GM23338 (cell line): Measurements from ENCODE around the gene APOOL. TPM values are rescaled to one million over a fixed set of nuclear protein-coding genes. Genes with fewer than 3 reads are reported as not detected.
"Not testable (repeated sequence)": the region's sequence is repeated elsewhere in the genome, so short reads cannot be mapped to it uniquely, and the experiment has no call there.

Source experiments
- ATAC-seq: fragments of 200-7000 bp; cut with Tn5 transposase; 3 replicates; pipeline ENCODE4 v1.9.1; 2020
- DNase-seq: peaks from one replicate; pipeline ENCODE4 v3.0.0-alpha.2; 2015; ENCODE audit warnings: low spot score
- H2AFZ ChIP-seq: fragments of 200-600 bp; sonication (generic); 2 replicates; pipeline ENCODE4 v1.8.0; 2016; ENCODE audit warnings: antibody characterized with exemption, mild to moderate bottlenecking, moderate library complexity
- H3F3A ChIP-seq: fragments of 200-600 bp; sonication (generic); replicated peaks from 2 replicates; pipeline ENCODE4 v1.8.0; 2017; ENCODE audit warnings: antibody characterized with exemption, mixed run types, low read depth
- H3K27ac ChIP-seq: fragments of 200-600 bp; sonication (generic); 2 replicates; pipeline ENCODE4 v1.6.1; 2016; ENCODE audit warnings: low read depth
- H3K27me3 ChIP-seq: fragments of 200-600 bp; sonication (generic); 2 replicates; pipeline ENCODE4 v1.8.0; 2016; ENCODE audit warnings: mild to moderate bottlenecking, mixed run types, moderate library complexity; ENCODE audit not compliant: insufficient read depth
- H3K36me3 ChIP-seq: fragments of 200-600 bp; sonication (generic); 2 replicates; pipeline ENCODE4 v1.8.0; 2016; ENCODE audit warnings: mild to moderate bottlenecking; ENCODE audit not compliant: insufficient read depth
- H3K4me1 ChIP-seq: fragments of 200-600 bp; sonication (generic); 2 replicates; pipeline ENCODE4 v1.8.0; 2016; ENCODE audit warnings: mild to moderate bottlenecking, moderate library complexity; ENCODE audit not compliant: insufficient read depth
- H3K4me2 ChIP-seq: fragments of 200-600 bp; sonication (generic); 2 replicates; pipeline ENCODE4 v1.7.1; 2017; ENCODE audit warnings: mixed run types
- H3K4me3 ChIP-seq: fragments of 200-600 bp; sonication (generic); 2 replicates; pipeline ENCODE4 v1.6.1; 2016; ENCODE audit warnings: mixed run types
- H3K79me2 ChIP-seq: fragments of 200-600 bp; sonication (generic); replicated peaks from 2 replicates; pipeline ENCODE4 v1.8.0; 2017; ENCODE audit warnings: mild to moderate bottlenecking; ENCODE audit not compliant: insufficient read depth
- H3K9me2 ChIP-seq: fragments of 200-600 bp; sonication (generic); 2 replicates; pipeline ENCODE4 v1.8.0; 2017; ENCODE audit not compliant: insufficient read depth
- H4K20me1 ChIP-seq: fragments of 200-600 bp; sonication (generic); replicated peaks from 2 replicates; pipeline ENCODE4 v1.8.0; 2017; ENCODE audit warnings: mild to moderate bottlenecking; ENCODE audit not compliant: insufficient read depth
- H3K27ac Mint-ChIP-seq: 2 replicates; pipeline ENCODE4 v1.8.0; 2020; ENCODE audit warnings: inconsistent platforms, mild to moderate bottlenecking, moderate library complexity, mixed read lengths
- H3K27me3 Mint-ChIP-seq: 3 replicates; pipeline ENCODE4 v1.8.0; 2022; ENCODE audit warnings: low read depth, mild to moderate bottlenecking, moderate library complexity, mixed read lengths, inconsistent platforms; ENCODE audit not compliant: insufficient read depth, poor library complexity
- H3K36me3 Mint-ChIP-seq: 3 replicates; pipeline ENCODE4 v1.8.0; 2021; ENCODE audit warnings: low read depth, mild to moderate bottlenecking, inconsistent platforms, moderate library complexity, mixed read lengths
- H3K4me1 Mint-ChIP-seq: 3 replicates; pipeline ENCODE4 v1.8.0; 2020; ENCODE audit warnings: mild to moderate bottlenecking, inconsistent platforms, mixed read lengths
- H3K4me3 Mint-ChIP-seq: 3 replicates; pipeline ENCODE4 v1.8.0; 2021; ENCODE audit warnings: moderate library complexity, mild to moderate bottlenecking, inconsistent platforms, mixed read lengths
- H3K9me3 Mint-ChIP-seq: 3 replicates; pipeline ENCODE4 v1.8.0; 2020; ENCODE audit warnings: moderate library complexity, mild to moderate bottlenecking, inconsistent platforms, mixed read lengths
- EZH2phosphoT487 ChIP-seq: fragments of 200-600 bp; sonication (generic); IDR thresholded peaks from one replicate; pipeline ENCODE4 v1.8.1; 2018; ENCODE audit warnings: antibody characterized with exemption; ENCODE audit not compliant: unreplicated experiment
- JUNB ChIP-seq: IDR thresholded peaks from one replicate; pipeline ENCODE4 v1.6.1; 2016; ENCODE audit warnings: antibody characterized with exemption; ENCODE audit not compliant: unreplicated experiment
- NANOG ChIP-seq: IDR thresholded peaks from 2 replicates; pipeline ENCODE4 v1.6.1; 2016; ENCODE audit warnings: antibody characterized with exemption, borderline replicate concordance
- STAT1 ChIP-seq: IDR thresholded peaks from one replicate; pipeline ENCODE4 v1.6.1; 2016; ENCODE audit warnings: antibody characterized with exemption; ENCODE audit not compliant: unreplicated experiment
- ZNF114 ChIP-seq: fragments of 250-450 bp; sonication (Bioruptor Pico); IDR thresholded peaks from 2 replicates; pipeline ENCODE4 v1.5.0; 2020; ENCODE audit warnings: mild to moderate bottlenecking, moderate library complexity
- ZNF331 ChIP-seq: fragments of 250-450 bp; sonication (Bioruptor Pico); IDR thresholded peaks from 2 replicates; pipeline ENCODE4 v1.5.0; 2020; ENCODE audit warnings: low read depth, mild to moderate bottlenecking, moderate library complexity
- ZNF462 ChIP-seq: fragments of 250-450 bp; sonication (Bioruptor Pico); IDR thresholded peaks from 2 replicates; pipeline ENCODE4 v1.5.0; 2020; ENCODE audit warnings: mild to moderate bottlenecking, moderate library complexity
- polyA plus RNA-seq: library from polyadenylated mRNA; unstranded; fragments of >200 nt; fragmentation: Nextera tagmentation; extraction: Ambion mirVana; gene quantifications from 2 replicates; pipeline ENCODE4 v1.2.1, GENCODE V29; 2016
- total RNA-seq: library from RNA; depleted of rRNA; stranded (reverse); fragments of >200 nt; shearing (Covaris generic); gene quantifications from 2 replicates; pipeline ENCODE4 v1.2.3, GENCODE V29; 2014
- TF ChIP-seq, protein P1 (sequence below): IDR thresholded peaks from 2 replicates; pipeline ENCODE4 v1.6.1; 2016; ENCODE audit warnings: antibody characterized with exemption
- TF ChIP-seq, protein P2 (sequence below), 2 experiments: fragments of 200-600 bp in 1 of 2; sonication (generic) in 1 of 2; conservative IDR thresholded peaks; 2 replicates each; pipeline versions ENCODE4 v1.5.1 to v1.6.1; 2016 to 2017; ENCODE audit warnings: antibody characterized with exemption in 2 of 2, low read depth in 2 of 2, mild to moderate bottlenecking in 2 of 2, moderate library complexity in 1 of 2

Gene APOOL
- total and polyA plus RNA-seq, 2 experiments from 2014 or later, result 10.4 to 11.0 TPM

DNA sequence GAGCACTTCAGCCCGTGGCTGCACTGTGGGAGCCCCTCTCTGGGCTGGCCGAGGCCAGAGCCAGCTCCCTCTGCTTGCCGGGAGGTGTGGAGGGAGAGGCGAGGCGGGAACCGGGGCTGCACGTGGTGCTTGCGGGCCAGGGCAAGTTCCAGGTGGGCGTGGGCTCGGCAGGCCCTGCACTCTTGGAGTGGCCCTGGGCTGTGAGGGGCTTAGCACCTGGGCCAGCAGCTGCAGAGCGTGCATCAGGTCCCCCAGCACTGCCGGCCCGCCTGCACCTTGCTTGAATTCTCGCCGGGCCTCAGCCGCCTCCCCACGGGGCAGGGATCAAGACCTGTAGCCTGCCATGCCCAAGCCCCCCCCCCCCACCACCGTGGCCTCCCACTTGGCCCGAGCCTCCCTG is 28.9 kb upstream of the APOOL start (continued):
- TF ChIP-seq ZNF462 (CRISPR knock-in tag), result no peak

- not testable (repeated sequence) for H3K27me3 ChIP-seq, H3K27me3 Mint-ChIP-seq, H3K9me2 ChIP-seq, H2AFZ ChIP-seq, H4K20me1 ChIP-seq, H3K4me3 Mint-ChIP-seq, H3K36me3 Mint-ChIP-seq, H3K4me2 ChIP-seq, DNase-seq, H3K27ac Mint-ChIP-seq, H3K4me1 ChIP-seq, H3F3A ChIP-seq, H3K27ac ChIP-seq, H3K9me3 Mint-ChIP-seq, ATAC-seq, H3K36me3 ChIP-seq, H3K4me3 ChIP-seq, H3K4me1 Mint-ChIP-seq, H3K79me2 ChIP-seq
Observed at GRCh38 chrX:84991739-84992138, 11.9 kb upstream of the APOOL start.

DNA sequence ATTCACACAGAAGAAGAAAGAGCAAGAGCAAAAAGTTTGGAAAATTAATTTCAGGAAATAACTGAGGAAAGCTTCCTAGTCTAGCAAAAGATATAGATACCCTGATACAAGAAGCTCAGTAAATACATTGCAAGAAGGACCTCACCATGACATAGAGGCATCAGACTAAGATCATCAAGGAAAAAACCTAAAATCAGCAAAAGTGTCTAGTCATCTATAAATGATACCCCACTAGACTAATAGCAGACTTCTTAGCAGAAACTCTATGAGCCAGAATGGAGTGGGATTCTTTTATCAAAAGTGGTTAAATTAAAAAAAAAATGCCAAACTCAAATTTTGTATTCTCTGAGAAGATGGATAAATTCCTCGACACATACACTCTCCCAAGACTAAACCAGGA is 10.5 kb upstream of the APOOL start:
- Histone ChIP-seq H3K9me2 (no peaks in the 10 kb centered on the region), H2AFZ (no peak overlapping the region), H3K4me1 (no peaks in the 10 kb centered on the region), H3K4me3 (no peak overlapping the region), H3K27ac (no peak overlapping the region), H3K4me2 (no peak overlapping the region), H3K36me3 (no peaks in the 10 kb centered on the region), H4K20me1 (no peaks in the 10 kb centered on the region), H3K27me3 (no peaks in the 10 kb centered on the region), H3K79me2 (no peaks in the 10 kb centered on the region), H3F3A (no peaks in the 10 kb centered on the region)
- Mint-ChIP-seq H3K4me3 (no peak overlapping the region), H3K4me1 (no peaks in the 10 kb centered on the region), H3K9me3 (no peaks in the 10 kb centered on the region; the same call in 2 of the 3 replicates), H3K27me3 (no peaks in the 10 kb centered on the region), H3K27ac (no peak overlapping the region), H3K36me3 (no peaks in the 10 kb centered on the region)
- no peak for ATAC-seq
- no peak for DNase-seq
- TF ChIP-seq JUNB, result no peak
- TF ChIP-seq, protein P1, sequence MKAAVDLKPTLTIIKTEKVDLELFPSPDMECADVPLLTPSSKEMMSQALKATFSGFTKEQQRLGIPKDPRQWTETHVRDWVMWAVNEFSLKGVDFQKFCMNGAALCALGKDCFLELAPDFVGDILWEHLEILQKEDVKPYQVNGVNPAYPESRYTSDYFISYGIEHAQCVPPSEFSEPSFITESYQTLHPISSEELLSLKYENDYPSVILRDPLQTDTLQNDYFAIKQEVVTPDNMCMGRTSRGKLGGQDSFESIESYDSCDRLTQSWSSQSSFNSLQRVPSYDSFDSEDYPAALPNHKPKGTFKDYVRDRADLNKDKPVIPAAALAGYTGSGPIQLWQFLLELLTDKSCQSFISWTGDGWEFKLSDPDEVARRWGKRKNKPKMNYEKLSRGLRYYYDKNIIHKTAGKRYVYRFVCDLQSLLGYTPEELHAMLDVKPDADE, result no peak
- no peak for TF ChIP-seq NANOG
- TF ChIP-seq EZH2phosphoT487, result no peak
- TF ChIP-seq STAT1, result no peak
- no peak for TF ChIP-seq ZNF331 (CRISPR knock-in tag)
- TF ChIP-seq, protein P2, sequence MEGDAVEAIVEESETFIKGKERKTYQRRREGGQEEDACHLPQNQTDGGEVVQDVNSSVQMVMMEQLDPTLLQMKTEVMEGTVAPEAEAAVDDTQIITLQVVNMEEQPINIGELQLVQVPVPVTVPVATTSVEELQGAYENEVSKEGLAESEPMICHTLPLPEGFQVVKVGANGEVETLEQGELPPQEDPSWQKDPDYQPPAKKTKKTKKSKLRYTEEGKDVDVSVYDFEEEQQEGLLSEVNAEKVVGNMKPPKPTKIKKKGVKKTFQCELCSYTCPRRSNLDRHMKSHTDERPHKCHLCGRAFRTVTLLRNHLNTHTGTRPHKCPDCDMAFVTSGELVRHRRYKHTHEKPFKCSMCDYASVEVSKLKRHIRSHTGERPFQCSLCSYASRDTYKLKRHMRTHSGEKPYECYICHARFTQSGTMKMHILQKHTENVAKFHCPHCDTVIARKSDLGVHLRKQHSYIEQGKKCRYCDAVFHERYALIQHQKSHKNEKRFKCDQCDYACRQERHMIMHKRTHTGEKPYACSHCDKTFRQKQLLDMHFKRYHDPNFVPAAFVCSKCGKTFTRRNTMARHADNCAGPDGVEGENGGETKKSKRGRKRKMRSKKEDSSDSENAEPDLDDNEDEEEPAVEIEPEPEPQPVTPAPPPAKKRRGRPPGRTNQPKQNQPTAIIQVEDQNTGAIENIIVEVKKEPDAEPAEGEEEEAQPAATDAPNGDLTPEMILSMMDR (conservative IDR thresholded peaks at IDR 0.05; ENCODE audit: low read depth in 2 of 2), result no peak
- no peak for TF ChIP-seq ZNF114
